ENCODE data around the gene LZTR1. TPM values are rescaled to one million over a fixed set of nuclear protein-coding genes. Genes with fewer than 3 reads are reported as not detected.
A peak's percentile ranks its signal among the peaks of the same experiment; 100 is the strongest.
"Not testable (repeated sequence)": the region's sequence is repeated elsewhere in the genome, so short reads cannot be mapped to it uniquely, and the experiment has no call there.

LZTR1 gene
- total RNA-seq, 1 experiment from 2014 or later = 40.2 TPM

GRCh38 chr22:20935780-20936539, 46.1 kb upstream of the LZTR1 start:
- H3K9me3 ChIP-seq (ENCODE audit: control insufficient read depth, insufficient read depth, low read depth, low read length); H3K4me3 ChIP-seq (ENCODE audit: low read depth in 2 of 2, low read length in 2 of 2); intact Hi-C loops (cut with micrococcal nuclease; ENCODE audit: unreplicated experiment); H3K27ac ChIP-seq (ENCODE audit: low read length); H3K36me3 ChIP-seq (ENCODE audit: control insufficient read depth, insufficient read depth, low read length); H3K4me1 ChIP-seq (ENCODE audit: control insufficient read depth, insufficient read depth, low read length); CTCF ChIA-PET; BruUV-seq (replicated peaks); ATAC-seq; H3K27me3 ChIP-seq (ENCODE audit: control insufficient read depth, insufficient read depth, low read length); DNase-seq (ENCODE audit: low read depth, low spot score); in situ Hi-C loops (cut with HindIII; ENCODE audit: low pct_unique_long_range_greater_than_20kb, low sequenced_read_pairs): not testable (repeated sequence)
- POLR2A ChIA-PET = interaction anchor here (0.5 kb wide), 1 partner anchor 51 kb away, joined by 3 read pairs; no protein-coding TSS in a partner anchor

- ATAC-seq = 0 out of 2 replicates have a peak, but pooled peaks have one; percentile 51
- Histone ChIP-seq H3K9me3 (ENCODE audit: control insufficient read depth, insufficient read depth, low read depth, low read length) (no peaks in the 10 kb centered on the region), H3K27ac (ENCODE audit: low read length) (no peak overlapping the region), H3K36me3 (ENCODE audit: control insufficient read depth, insufficient read depth, low read length) (no peaks in the 10 kb centered on the region), H3K4me1 (ENCODE audit: control insufficient read depth, insufficient read depth, low read length) (peaks cover 8% of the 10 kb centered on the region), H3K4me3 (ENCODE audit: low read depth in 2 of 2, low read length in 2 of 2) (no peak overlapping the region), H3K27me3 (ENCODE audit: control insufficient read depth, insufficient read depth, low read length) (no peaks in the 10 kb centered on the region)
- CTCF ChIA-PET = no interaction called here
- in situ Hi-C loops (cut with HindIII; ENCODE audit: low pct_unique_long_range_greater_than_20kb, low sequenced_read_pairs) (no loop called here), intact Hi-C loops (cut with micrococcal nuclease; ENCODE audit: unreplicated experiment) (no loop called here)
- BruUV-seq (replicated peaks) = no TSS peak
- TF ChIP-seq REST (IDR thresholded peaks at IDR 0.05; ENCODE audit: insufficient read depth in 1 of 2, low read depth in 2 of 2, low read length in 1 of 2) = no peak
- no peak for TF ChIP-seq SIN3A (IDR thresholded peaks at IDR 0.05; ENCODE audit: borderline replicate concordance, insufficient read depth, low read depth, low read length)
- TF ChIP-seq CTCF (IDR thresholded peaks at IDR 0.05) = no peak
- TF ChIP-seq TCF7L2 (IDR thresholded peaks at IDR 0.05; ENCODE audit: low read depth, low read length) = no peak
- TF ChIP-seq POLR2AphosphoS5 (IDR thresholded peaks at IDR 0.05; ENCODE audit: low read depth, low read length) = no peak
- DNase-seq (ENCODE audit: low read depth, low spot score) = no peak
- POLR2A ChIA-PET = interaction anchor here (0.7 kb wide), 1 partner anchor 23 kb away, joined by 6 read pairs; no protein-coding TSS in a partner anchor
Observed at GRCh38 chr22:20937031-20937793, 44.9 kb upstream of the LZTR1 start.

Measured in Panc1 (cell line).